NCI-H226 (cell line): ENCODE measurements around the gene NHLH2.
A peak's percentile ranks its signal among the peaks of the same experiment; 100 is the strongest.

ENCODE experiments used
- DNase-seq: peaks from one replicate; pipeline ENCODE4 v3.0.0-alpha.2; 2015

Gene NHLH2

GRCh38 chr1:115796897-115797296 is 44.0 kb downstream of the NHLH2 start:
- no peak for DNase-seq

- no peak for DNase-seq
Observed at GRCh38 chr1:115796036-115796435, 44.9 kb downstream of the NHLH2 start.

GRCh38 chr1:115794976-115795639 is 45.8 kb downstream of the NHLH2 start:
- no peak for DNase-seq

GRCh38 chr1:115793162-115793561 is 47.8 kb downstream of the NHLH2 start:
- DNase-seq, result no peak

GRCh38 chr1:115791816-115792215 is 49.1 kb downstream of the NHLH2 start:
- DNase-seq, result no peak

GRCh38 chr1:115790846-115791245 is 50.1 kb downstream of the NHLH2 start:
- peak; percentile 67 for DNase-seq

- peak; percentile 35 for DNase-seq
Observed at GRCh38 chr1:115790356-115790755, 50.6 kb downstream of the NHLH2 start.
